ENCODE data around the gene AATF.

Gene AATF

GRCh38 chr17:37051833-37052232, 103.1 kb downstream of the AATF start:
- H3K4me3 ChIP-seq (ENCODE audit: low read depth in 1 of 2, low read length in 1 of 2), result no peak overlapping the region
- H3K9me3 ChIP-seq, result no peaks in the 10 kb centered on the region
- no peak overlapping the region for H3K27ac ChIP-seq
- no peaks in the 10 kb centered on the region for H3K27me3 ChIP-seq
- H3K36me3 ChIP-seq, result peaks cover 62% of the 10 kb centered on the region
- H3K4me1 ChIP-seq (ENCODE audit: control insufficient read depth in 1 of 2, insufficient read depth in 1 of 2, low read depth in 1 of 2, low read length in 1 of 2), result peaks cover 3 to 9% of the 10 kb centered on the region in 2 experiments
- TF ChIP-seq CTCF (IDR thresholded peaks at IDR 0.05), result no peak

- TF ChIP-seq CTCF (IDR thresholded peaks at IDR 0.05), result no peak
- Histone ChIP-seq H3K27ac (no peak overlapping the region), H3K9me3 (no peaks in the 10 kb centered on the region), H3K4me1 (ENCODE audit: control insufficient read depth in 1 of 2, insufficient read depth in 1 of 2, low read depth in 1 of 2, low read length in 1 of 2) (peaks cover 3 to 9% of the 10 kb centered on the region in 2 experiments), H3K36me3 (peaks cover 63% of the 10 kb centered on the region), H3K4me3 (ENCODE audit: low read depth in 1 of 2, low read length in 1 of 2) (no peak overlapping the region), H3K27me3 (no peaks in the 10 kb centered on the region)
These were observed 103.7 kb downstream of the AATF start for GRCh38 chr17:37052450-37052849.

- TF ChIP-seq CTCF (IDR thresholded peaks at IDR 0.05), result no peak
- Histone ChIP-seq H3K4me1 (ENCODE audit: control insufficient read depth in 1 of 2, insufficient read depth in 1 of 2, low read depth in 1 of 2, low read length in 1 of 2) (peaks cover 3 to 9% of the 10 kb centered on the region in 2 experiments), H3K4me3 (ENCODE audit: low read depth in 1 of 2, low read length in 1 of 2) (no peak overlapping the region), H3K27ac (no peak overlapping the region), H3K9me3 (no peaks in the 10 kb centered on the region), H3K36me3 (peaks cover 60% of the 10 kb centered on the region), H3K27me3 (no peaks in the 10 kb centered on the region)
These were observed 106.1 kb downstream of the AATF start for GRCh38 chr17:37054894-37055293.

GRCh38 chr17:37056622-37057021, 107.9 kb downstream of the AATF start:
- H3K4me3 ChIP-seq (ENCODE audit: low read depth in 1 of 2, low read length in 1 of 2), result no peak overlapping the region
- peaks cover 3 to 9% of the 10 kb centered on the region in 2 experiments for H3K4me1 ChIP-seq (ENCODE audit: control insufficient read depth in 1 of 2, insufficient read depth in 1 of 2, low read depth in 1 of 2, low read length in 1 of 2)
- H3K9me3 ChIP-seq, result no peaks in the 10 kb centered on the region
- no peak for TF ChIP-seq CTCF (IDR thresholded peaks at IDR 0.05)
- H3K27me3 ChIP-seq, result no peaks in the 10 kb centered on the region
- peaks cover 43% of the 10 kb centered on the region for H3K36me3 ChIP-seq
- H3K27ac ChIP-seq, result no peak overlapping the region

GRCh38 chr17:37059493-37059892, 110.7 kb downstream of the AATF start:
- H3K4me3 ChIP-seq (ENCODE audit: low read depth in 1 of 2, low read length in 1 of 2), result no peak overlapping the region
- no peak for TF ChIP-seq CTCF (IDR thresholded peaks at IDR 0.05)
- no peaks in the 10 kb centered on the region for H3K27me3 ChIP-seq
- peaks cover 30% of the 10 kb centered on the region for H3K36me3 ChIP-seq
- no peaks in the 10 kb centered on the region for H3K9me3 ChIP-seq
- H3K4me1 ChIP-seq (ENCODE audit: control insufficient read depth in 1 of 2, insufficient read depth in 1 of 2, low read depth in 1 of 2, low read length in 1 of 2), result no peaks in the 10 kb centered on the region
- no peak overlapping the region for H3K27ac ChIP-seq

GRCh38 chr17:37060094-37060493, 111.3 kb downstream of the AATF start:
- no peak for TF ChIP-seq CTCF (IDR thresholded peaks at IDR 0.05)
- Histone ChIP-seq H3K27ac (no peak overlapping the region), H3K36me3 (peaks cover 24% of the 10 kb centered on the region), H3K9me3 (no peaks in the 10 kb centered on the region), H3K4me1 (ENCODE audit: control insufficient read depth in 1 of 2, insufficient read depth in 1 of 2, low read depth in 1 of 2, low read length in 1 of 2) (no peaks in the 10 kb centered on the region), H3K27me3 (peaks cover 4% of the 10 kb centered on the region), H3K4me3 (ENCODE audit: low read depth in 1 of 2, low read length in 1 of 2) (no peak overlapping the region)
